G401 (cell line): ENCODE measurements around the gene EGLN2. TPM values are rescaled to one million over a fixed set of nuclear protein-coding genes. Genes with fewer than 3 reads are reported as not detected.
"Not testable (repeated sequence)": the region's sequence is repeated elsewhere in the genome, so short reads cannot be mapped to it uniquely, and the experiment has no call there.

Source experiments
- DNase-seq: peaks from one replicate; pipeline ENCODE4 v3.0.0-alpha.2; 2015; ENCODE audit warnings: low spot score
- in situ Hi-C: cut with HindIII; loops from 2 replicates; pipeline ENCODE4 v1.10.0; 2016; ENCODE audit warnings: low sequenced_read_pairs, mixed read lengths
- total RNA-seq: library from RNA; depleted of rRNA; stranded (reverse); fragments of >200 nt; shearing (Covaris generic); gene quantifications from 2 replicates; pipeline ENCODE4 v1.2.3, GENCODE V29; 2014; rRNA removed

The EGLN2 gene
- total RNA-seq, result 113 and 117 TPM in 2 replicates

- in situ Hi-C loops, result no loop called here
- DNase-seq, result peak; percentile 100
These were observed at the start of gene EGLN2 for GRCh38 chr19:40798683-40799557. TSS of gene EGLN2 (plus strand) at chr19:40799191. CDS start at chr19:40800573, 1,382 bp downstream.

- peak; percentile 100 for DNase-seq
- in situ Hi-C loops, result no loop called here
These were observed 48.7 kb upstream of the EGLN2 start, which contains the start of gene ACTMAP for GRCh38 chr19:40750058-40750873. TSS of gene ACTMAP (minus strand) at chr19:40750477. CDS start at chr19:40749803, 674 bp downstream.

GRCh38 chr19:40750874-40751537 lies 48.0 kb upstream of the EGLN2 start, which contains the start of gene SNRPA:
TSS of gene SNRPA (plus strand) at chr19:40751203. CDS start at chr19:40751409, 206 bp downstream.
- DNase-seq, result peak; percentile 98
- in situ Hi-C loops, result no loop called here

- DNase-seq, result no peak
- in situ Hi-C loops, result no loop called here
These were observed 46.7 kb upstream of the EGLN2 start for GRCh38 chr19:40752257-40752781.

- in situ Hi-C loops, result no loop called here
These were observed 44.3 kb upstream of the EGLN2 start for GRCh38 chr19:40754611-40755247.

GRCh38 chr19:40755248-40755624 lies 43.8 kb upstream of the EGLN2 start:
- in situ Hi-C loops, result no loop called here
- DNase-seq, result no peak

More at GRCh38 chr19:40754611-40755247, 44.3 kb upstream of the EGLN2 start:
- DNase-seq, result no peak

- DNase-seq, result no peak
- in situ Hi-C loops, result no loop called here
These were observed 43.2 kb upstream of the EGLN2 start for GRCh38 chr19:40755791-40756190.

GRCh38 chr19:40756502-40757110 lies 42.4 kb upstream of the EGLN2 start:
- in situ Hi-C loops, result no loop called here
- no peak for DNase-seq

- no peak for DNase-seq
- in situ Hi-C loops, result no loop called here
These were observed 40.5 kb upstream of the EGLN2 start for GRCh38 chr19:40758491-40758890.

- in situ Hi-C loops, result no loop called here
- DNase-seq, result no peak
These were observed 39.6 kb upstream of the EGLN2 start for GRCh38 chr19:40759352-40759751.

- in situ Hi-C loops, result no loop called here
These were observed 36.1 kb upstream of the EGLN2 start for GRCh38 chr19:40762754-40763470.

GRCh38 chr19:40763526-40763925 lies 35.5 kb upstream of the EGLN2 start:
- in situ Hi-C loops, result no loop called here
- no peak for DNase-seq

More at GRCh38 chr19:40762754-40763470, 36.1 kb upstream of the EGLN2 start:
- DNase-seq, result no peak

GRCh38 chr19:40763963-40764362 lies 35.0 kb upstream of the EGLN2 start:
- DNase-seq, result no peak
- in situ Hi-C loops, result no loop called here

- DNase-seq, in situ Hi-C loops: not testable (repeated sequence)
These were observed 32.6 kb upstream of the EGLN2 start for GRCh38 chr19:40766385-40766784.

- in situ Hi-C loops, result no loop called here
- no peak for DNase-seq
These were observed 30.1 kb upstream of the EGLN2 start for GRCh38 chr19:40768869-40769268.

GRCh38 chr19:40771101-40771862 lies 27.7 kb upstream of the EGLN2 start:
- in situ Hi-C loops, result not testable (repeated sequence)

More at GRCh38 chr19:40771101-40771862, 27.7 kb upstream of the EGLN2 start:
- DNase-seq, result peak; percentile 3
